WERI-Rb-1 (cell line): ENCODE data around the gene GPD1L.
"Not testable (repeated sequence)": the region's sequence is repeated elsewhere in the genome, so short reads cannot be mapped to it uniquely, and the experiment has no call there.

ENCODE experiments used
- DNase-seq: peaks from one replicate; pipeline ENCODE4 v3.0.0-alpha.2; 2020
- H3K27ac ChIP-seq: fragments of 250-450 bp; sonication (Bioruptor Pico); 2 replicates; pipeline ENCODE4 v1.5.1; 2020; ENCODE audit warnings: mild to moderate bottlenecking, moderate library complexity
- H3K27me3 ChIP-seq: fragments of 250-450 bp; sonication (Bioruptor Pico); 2 replicates; pipeline ENCODE4 v1.5.1; 2021; ENCODE audit warnings: mild to moderate bottlenecking, low read depth, moderate library complexity; ENCODE audit not compliant: insufficient read depth, severe bottlenecking
- H3K36me3 ChIP-seq: fragments of 250-450 bp; sonication (Bioruptor Pico); 2 replicates; pipeline ENCODE4 v1.5.1; 2020; ENCODE audit warnings: mild to moderate bottlenecking, moderate library complexity
- H3K4me3 ChIP-seq: 2 replicates; pipeline ENCODE4 v1.5.1; 2011; ENCODE audit warnings: low read depth, mild to moderate bottlenecking, control low read depth, low read length
- H3K9me3 ChIP-seq: fragments of 250-450 bp; sonication (Bioruptor Pico); 2 replicates; pipeline ENCODE4 v1.5.1; 2021; ENCODE audit warnings: mild to moderate bottlenecking, moderate library complexity; ENCODE audit not compliant: severe bottlenecking
- TF ChIP-seq, protein P1 (sequence below): IDR thresholded peaks from 2 replicates; pipeline ENCODE4 v1.5.1; 2011; ENCODE audit warnings: low read depth, mild to moderate bottlenecking, control low read depth, inconsistent platforms, low read length

The GPD1L gene

GRCh38 chr3:32186876-32187275 lies 80.5 kb downstream of the GPD1L start:
- Histone ChIP-seq H3K27ac (no peak overlapping the region), H3K9me3 (no peaks in the 10 kb centered on the region), H3K27me3 (no peaks in the 10 kb centered on the region), H3K4me3 (no peak overlapping the region), H3K36me3 (no peaks in the 10 kb centered on the region)
- no peak for DNase-seq
- TF ChIP-seq, protein P1, sequence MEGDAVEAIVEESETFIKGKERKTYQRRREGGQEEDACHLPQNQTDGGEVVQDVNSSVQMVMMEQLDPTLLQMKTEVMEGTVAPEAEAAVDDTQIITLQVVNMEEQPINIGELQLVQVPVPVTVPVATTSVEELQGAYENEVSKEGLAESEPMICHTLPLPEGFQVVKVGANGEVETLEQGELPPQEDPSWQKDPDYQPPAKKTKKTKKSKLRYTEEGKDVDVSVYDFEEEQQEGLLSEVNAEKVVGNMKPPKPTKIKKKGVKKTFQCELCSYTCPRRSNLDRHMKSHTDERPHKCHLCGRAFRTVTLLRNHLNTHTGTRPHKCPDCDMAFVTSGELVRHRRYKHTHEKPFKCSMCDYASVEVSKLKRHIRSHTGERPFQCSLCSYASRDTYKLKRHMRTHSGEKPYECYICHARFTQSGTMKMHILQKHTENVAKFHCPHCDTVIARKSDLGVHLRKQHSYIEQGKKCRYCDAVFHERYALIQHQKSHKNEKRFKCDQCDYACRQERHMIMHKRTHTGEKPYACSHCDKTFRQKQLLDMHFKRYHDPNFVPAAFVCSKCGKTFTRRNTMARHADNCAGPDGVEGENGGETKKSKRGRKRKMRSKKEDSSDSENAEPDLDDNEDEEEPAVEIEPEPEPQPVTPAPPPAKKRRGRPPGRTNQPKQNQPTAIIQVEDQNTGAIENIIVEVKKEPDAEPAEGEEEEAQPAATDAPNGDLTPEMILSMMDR: no peak

GRCh38 chr3:32189693-32190092 lies 83.3 kb downstream of the GPD1L start:
- Histone ChIP-seq H3K4me3 (no peak overlapping the region), H3K36me3 (no peaks in the 10 kb centered on the region), H3K27me3 (no peaks in the 10 kb centered on the region), H3K9me3 (no peaks in the 10 kb centered on the region), H3K27ac (no peak overlapping the region)
- DNase-seq: no peak
- TF ChIP-seq, protein P1: no peak

DNA sequence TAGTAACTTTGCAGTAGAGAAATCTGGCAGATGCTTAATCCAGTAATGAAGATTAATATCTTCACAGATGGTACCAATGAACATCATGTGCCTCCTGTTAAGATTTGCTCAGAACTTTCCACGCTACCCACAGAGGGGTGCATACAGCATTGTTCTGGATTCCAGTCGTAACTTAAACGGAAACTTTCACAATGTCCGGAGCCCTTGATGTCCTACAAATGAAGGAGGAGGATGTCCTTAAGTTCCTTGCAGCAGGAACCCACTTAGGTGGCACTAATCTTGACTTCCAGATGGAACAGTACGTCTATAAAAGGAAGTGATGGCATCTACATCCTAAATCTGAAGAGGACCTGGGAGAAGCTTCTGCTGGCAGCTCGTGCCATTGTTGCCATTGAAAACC lies 84.1 kb downstream of the GPD1L start:
- DNase-seq, H3K27me3 ChIP-seq, H3K4me3 ChIP-seq, H3K9me3 ChIP-seq, H3K27ac ChIP-seq, H3K36me3 ChIP-seq: not testable (repeated sequence)

DNA sequence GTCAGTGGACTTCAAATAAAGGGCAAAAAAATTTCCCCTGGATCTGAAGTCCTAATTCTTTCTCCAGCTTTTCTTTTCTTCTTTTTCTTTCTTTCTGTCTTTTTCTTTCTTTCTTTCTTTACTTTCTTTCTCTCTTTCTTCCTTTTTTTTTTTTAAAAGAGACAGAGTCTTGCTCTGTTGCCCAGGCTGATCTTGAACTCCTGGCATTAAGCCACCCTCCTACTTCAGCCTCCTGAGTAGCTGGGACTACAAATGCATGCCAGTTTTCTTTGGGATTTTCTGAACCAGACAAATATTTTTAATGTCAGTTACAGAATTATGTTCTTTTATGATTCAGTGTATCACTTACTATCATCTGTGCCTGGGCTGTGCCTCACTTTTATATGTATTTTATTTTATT lies 86.7 kb downstream of the GPD1L start:
- H3K27ac ChIP-seq: no peak overlapping the region
- TF ChIP-seq, protein P1: no peak
- no peak for DNase-seq
- no peaks in the 10 kb centered on the region for H3K36me3 ChIP-seq
- H3K9me3 ChIP-seq: no peaks in the 10 kb centered on the region
- no peak overlapping the region for H3K4me3 ChIP-seq
- H3K27me3 ChIP-seq: no peaks in the 10 kb centered on the region

DNA sequence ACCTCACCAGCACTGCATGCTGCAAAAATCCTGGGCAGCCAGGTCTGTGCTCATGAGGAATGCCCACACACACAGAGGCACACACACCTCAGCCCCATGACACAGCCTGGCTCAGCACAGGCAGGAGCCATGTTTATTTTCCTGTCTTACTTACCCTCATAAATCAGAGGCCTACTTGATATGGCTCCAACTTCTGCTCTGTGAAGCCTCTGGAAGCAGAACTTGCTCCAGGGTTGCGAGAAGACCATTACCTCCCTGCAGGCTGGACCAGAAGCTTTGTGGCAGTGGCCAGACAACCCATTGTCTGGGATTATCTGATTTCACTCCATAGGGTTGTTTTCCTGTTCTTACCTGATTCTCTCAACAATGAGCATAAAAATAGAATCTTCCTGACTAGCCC lies 88.2 kb downstream of the GPD1L start:
- Histone ChIP-seq H3K27me3 (no peaks in the 10 kb centered on the region), H3K4me3 (no peak overlapping the region), H3K9me3 (no peaks in the 10 kb centered on the region), H3K27ac (no peak overlapping the region), H3K36me3 (no peaks in the 10 kb centered on the region)
- TF ChIP-seq, protein P1: no peak
- no peak for DNase-seq

DNA sequence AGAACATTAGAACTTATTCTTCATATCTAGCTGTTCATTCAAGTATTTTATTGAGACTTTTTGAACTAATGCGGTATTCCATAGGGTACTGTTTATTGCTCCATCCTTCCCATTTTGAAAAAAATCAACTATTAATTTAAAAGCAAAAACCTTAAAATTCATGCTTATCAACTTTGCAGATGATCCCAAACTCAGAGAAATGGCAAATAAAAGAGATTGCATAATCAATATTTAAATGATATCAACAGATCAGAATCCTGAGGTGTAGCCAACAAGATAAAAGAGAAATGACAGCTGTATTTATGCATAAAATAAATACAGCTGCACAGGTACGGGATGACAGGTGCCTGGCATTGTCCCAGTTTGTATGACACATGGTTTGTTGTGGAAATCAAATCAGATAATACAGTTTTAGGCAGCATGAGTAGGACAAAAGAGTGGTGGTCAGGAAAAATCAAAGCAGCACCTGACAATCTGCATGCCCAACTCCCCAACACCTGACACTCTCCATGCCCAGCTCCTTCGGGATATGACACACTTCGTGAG lies 89.6 kb downstream of the GPD1L start:
- Histone ChIP-seq H3K27me3 (no peaks in the 10 kb centered on the region), H3K27ac (no peak overlapping the region), H3K9me3 (no peaks in the 10 kb centered on the region), H3K4me3 (no peak overlapping the region), H3K36me3 (no peaks in the 10 kb centered on the region)
- DNase-seq: no peak
- TF ChIP-seq, protein P1: no peak
